Stimulated activated naive CD4-positive, alpha-beta T cell treated with Interleukin-2 at 50 U/mL for 16 hours (primary cell): ENCODE measurements around the gene ANGEL2.
A peak's percentile ranks its signal among the peaks of the same experiment; 100 is the strongest.

Experiments
- DNase-seq: peaks from one replicate; lab custom pipeline; 2025; lab: John Stamatoyannopoulos, UW

The ANGEL2 gene

GRCh38 chr1:212951126-212951946 is 64.3 kb downstream of the ANGEL2 start:
- no peak for DNase-seq

- peak; percentile 56 for DNase-seq
These were observed 65.2 kb downstream of the ANGEL2 start, which contains the start of gene VASH2 for GRCh38 chr1:212950243-212951125. TSS of gene VASH2 (plus strand) at chr1:212950541. CDS start at chr1:212951543, 1,002 bp downstream.

- DNase-seq: no peak
These were observed 65.9 kb downstream of the ANGEL2 start for GRCh38 chr1:212949771-212950170.

GRCh38 chr1:212946872-212947271 is 68.8 kb downstream of the ANGEL2 start:
- no peak for DNase-seq

- DNase-seq: no peak
These were observed 70.1 kb downstream of the ANGEL2 start for GRCh38 chr1:212945463-212946160.

GRCh38 chr1:212945056-212945455 is 70.6 kb downstream of the ANGEL2 start:
- DNase-seq: no peak

- DNase-seq: no peak
These were observed 71.3 kb downstream of the ANGEL2 start for GRCh38 chr1:212944229-212944901.

- no peak for DNase-seq
These were observed 72.3 kb downstream of the ANGEL2 start for GRCh38 chr1:212943393-212943710.

- no peak for DNase-seq
These were observed 72.8 kb downstream of the ANGEL2 start for GRCh38 chr1:212942679-212943392.
